PFSK-1 (cell line): Measurements from ENCODE around the gene BLTP3A.

Experiments
- FOXP2 ChIP-seq: optimal IDR thresholded peaks from 2 replicates; pipeline ENCODE3; 2011; ENCODE audit warnings: borderline replicate concordance, control low read depth, inconsistent platforms; ENCODE audit not compliant: insufficient read depth; ENCODE audit errors: extremely low read length, extremely low read depth
- POLR2AphosphoS5 ChIP-seq: IDR thresholded peaks from 2 replicates; pipeline ENCODE4 v1.6.1; 2012; ENCODE audit warnings: low read depth, mild to moderate bottlenecking, control low read depth, low read length, moderate library complexity
- REST ChIP-seq, 2 experiments: IDR thresholded peaks; 2 replicates each; pipeline versions ENCODE4 v1.6.1 to v1.8.0; 2011 to 2012; ENCODE audit warnings: low read depth in 2 of 2, low read length in 2 of 2, control low read depth in 1 of 2, inconsistent platforms in 1 of 2, mild to moderate bottlenecking in 1 of 2, moderate library complexity in 1 of 2; ENCODE audit not compliant: insufficient read depth in 1 of 2
- SIN3A ChIP-seq: IDR thresholded peaks from 2 replicates; pipeline ENCODE4 v1.6.1; 2012; ENCODE audit warnings: mild to moderate bottlenecking, low read length, moderate library complexity, borderline replicate concordance; ENCODE audit not compliant: insufficient read depth
- TAF1 ChIP-seq: IDR thresholded peaks from 2 replicates; pipeline ENCODE4 v1.6.1; 2012; ENCODE audit warnings: low read length, control low read depth, borderline replicate concordance; ENCODE audit not compliant: insufficient read depth

The BLTP3A gene

GRCh38 chr6:34839666-34840352 is 47.9 kb downstream of the BLTP3A start:
- no peak for TF ChIP-seq SIN3A
- no peak for TF ChIP-seq FOXP2
- TF ChIP-seq TAF1 = no peak
- TF ChIP-seq POLR2AphosphoS5 = no peak
- no peak for TF ChIP-seq REST (IDR thresholded peaks at IDR 0.05; ENCODE audit: insufficient read depth in 1 of 2, low read depth in 2 of 2, low read length in 2 of 2)
